ENCODE measurements around the gene SOX5. TPM values are rescaled to one million over a fixed set of nuclear protein-coding genes. Genes with fewer than 3 reads are reported as not detected.
A peak's percentile ranks its signal among the peaks of the same experiment; 100 is the strongest.

SOX5 gene
- total and polyA plus RNA-seq, 7 donors, result 0.23 to 16.3 (median 9.4) TPM

DNA sequence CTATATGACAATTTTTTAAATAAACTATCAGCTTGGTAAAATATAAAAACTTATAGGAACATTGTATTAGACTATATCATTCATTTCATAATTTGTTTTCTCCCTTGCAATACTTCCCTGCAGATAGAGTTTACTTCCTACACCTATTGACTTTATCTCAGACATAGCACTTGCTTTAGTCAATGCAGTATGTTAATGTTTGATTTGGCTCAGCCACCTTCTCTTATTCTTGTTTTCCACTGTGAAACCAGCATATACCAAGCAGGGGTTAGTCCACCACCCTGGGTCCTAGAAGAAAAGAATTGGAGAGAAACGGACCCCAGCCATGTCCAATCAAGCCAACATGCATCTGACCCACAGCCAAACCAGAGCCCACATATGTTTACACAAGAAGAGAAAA lies 10.4 kb upstream of the SOX5 start:
- Histone ChIP-seq H3K36me3 (no peaks in the 10 kb centered on the region), H3K4me1 (no peaks in the 10 kb centered on the region), H3K27ac (no peak overlapping the region), H3K4me3 (no peak overlapping the region), H3K9me3 (no peaks in the 10 kb centered on the region), H3K27me3 (no peaks in the 10 kb centered on the region)
- TF ChIP-seq POLR2AphosphoS5 (IDR thresholded peaks at IDR 0.05) (no peak), EP300 (IDR thresholded peaks at IDR 0.05) (no peak), POLR2A (IDR thresholded peaks at IDR 0.05) (no peak)
- TF ChIP-seq, protein P1, sequence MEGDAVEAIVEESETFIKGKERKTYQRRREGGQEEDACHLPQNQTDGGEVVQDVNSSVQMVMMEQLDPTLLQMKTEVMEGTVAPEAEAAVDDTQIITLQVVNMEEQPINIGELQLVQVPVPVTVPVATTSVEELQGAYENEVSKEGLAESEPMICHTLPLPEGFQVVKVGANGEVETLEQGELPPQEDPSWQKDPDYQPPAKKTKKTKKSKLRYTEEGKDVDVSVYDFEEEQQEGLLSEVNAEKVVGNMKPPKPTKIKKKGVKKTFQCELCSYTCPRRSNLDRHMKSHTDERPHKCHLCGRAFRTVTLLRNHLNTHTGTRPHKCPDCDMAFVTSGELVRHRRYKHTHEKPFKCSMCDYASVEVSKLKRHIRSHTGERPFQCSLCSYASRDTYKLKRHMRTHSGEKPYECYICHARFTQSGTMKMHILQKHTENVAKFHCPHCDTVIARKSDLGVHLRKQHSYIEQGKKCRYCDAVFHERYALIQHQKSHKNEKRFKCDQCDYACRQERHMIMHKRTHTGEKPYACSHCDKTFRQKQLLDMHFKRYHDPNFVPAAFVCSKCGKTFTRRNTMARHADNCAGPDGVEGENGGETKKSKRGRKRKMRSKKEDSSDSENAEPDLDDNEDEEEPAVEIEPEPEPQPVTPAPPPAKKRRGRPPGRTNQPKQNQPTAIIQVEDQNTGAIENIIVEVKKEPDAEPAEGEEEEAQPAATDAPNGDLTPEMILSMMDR (IDR thresholded peaks at IDR 0.05), result no peak
- intact Hi-C loops (cut with DNase I), result no loop called here
- DNase-seq, result no peak
- 84 to 85% methylated on average over 1 of the region's 1 CpG for WGBS, 2 donors

DNA sequence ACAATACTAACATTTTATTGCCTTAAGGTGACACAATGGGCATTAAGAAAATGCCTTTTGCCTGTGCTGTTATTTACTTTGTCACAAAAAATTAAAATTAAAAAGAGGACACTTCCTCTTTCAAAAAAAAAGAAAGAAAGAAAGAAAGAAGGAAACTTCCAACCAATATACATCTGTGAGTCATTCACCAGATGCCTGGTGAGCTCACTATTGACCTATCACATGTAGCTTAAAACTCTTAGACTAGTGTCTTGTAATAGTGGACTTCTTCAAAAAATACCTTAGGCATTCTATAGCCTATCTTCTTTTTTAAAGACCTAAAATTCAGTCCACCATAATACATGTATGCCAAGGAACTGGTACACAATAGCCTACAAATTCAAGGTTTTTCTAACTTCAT lies 4.9 kb upstream of the SOX5 start:
- Histone ChIP-seq H3K36me3 (no peaks in the 10 kb centered on the region), H3K27me3 (peaks cover 0 to 3% (median 0%) of the 10 kb centered on the region in 3 donors), H3K27ac (no peak overlapping the region), H3K4me1 (peaks cover 0 to 9% (median 6%) of the 10 kb centered on the region in 4 donors), H3K4me3 (no peak overlapping the region), H3K9me3 (no peaks in the 10 kb centered on the region)
- no peak for DNase-seq
- intact Hi-C loops (cut with DNase I), result no loop called here
- TF ChIP-seq, protein P1 (IDR thresholded peaks at IDR 0.05), result no peak
- no peak for TF ChIP-seq POLR2AphosphoS5 (IDR thresholded peaks at IDR 0.05)
- TF ChIP-seq EP300 (IDR thresholded peaks at IDR 0.05), result no peak
- no peak for TF ChIP-seq POLR2A (IDR thresholded peaks at IDR 0.05)

DNA sequence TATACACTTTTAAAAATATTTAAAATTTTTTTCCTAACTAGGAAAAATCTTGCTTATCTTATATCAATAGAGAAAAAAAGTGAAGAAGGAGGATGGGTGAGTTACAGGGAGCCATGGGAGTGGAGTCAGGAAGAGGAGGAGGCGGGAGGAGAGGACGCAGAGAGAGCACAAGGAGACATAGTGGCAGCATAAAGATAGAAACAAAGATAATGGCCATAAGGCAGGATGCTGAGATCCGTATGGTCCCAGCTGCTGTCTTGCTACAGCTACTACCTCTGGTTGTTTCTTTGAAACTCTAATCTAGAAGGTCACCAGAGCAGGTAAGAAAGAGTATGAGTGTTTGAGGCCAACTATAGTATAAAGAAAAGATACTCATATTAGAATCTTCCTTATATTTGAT lies 2.6 kb upstream of the SOX5 start:
- Histone ChIP-seq H3K27me3 (peaks cover 0 to 10% (median 0%) of the 10 kb centered on the region in 3 donors), H3K36me3 (no peaks in the 10 kb centered on the region), H3K27ac (no peak overlapping the region), H3K4me3 (no peak overlapping the region), H3K9me3 (no peaks in the 10 kb centered on the region), H3K4me1 (peaks cover 0 to 16% (median 8%) of the 10 kb centered on the region in 4 donors)
- 79 to 86% methylated on average over 3 of the region's 3 CpGs for WGBS, 2 donors
- intact Hi-C loops (cut with DNase I), result no loop called here
- no peak for DNase-seq
- TF ChIP-seq POLR2AphosphoS5 (IDR thresholded peaks at IDR 0.05) (no peak), POLR2A (IDR thresholded peaks at IDR 0.05) (no peak), EP300 (IDR thresholded peaks at IDR 0.05) (no peak)
- TF ChIP-seq, protein P1 (IDR thresholded peaks at IDR 0.05), result no peak

DNA sequence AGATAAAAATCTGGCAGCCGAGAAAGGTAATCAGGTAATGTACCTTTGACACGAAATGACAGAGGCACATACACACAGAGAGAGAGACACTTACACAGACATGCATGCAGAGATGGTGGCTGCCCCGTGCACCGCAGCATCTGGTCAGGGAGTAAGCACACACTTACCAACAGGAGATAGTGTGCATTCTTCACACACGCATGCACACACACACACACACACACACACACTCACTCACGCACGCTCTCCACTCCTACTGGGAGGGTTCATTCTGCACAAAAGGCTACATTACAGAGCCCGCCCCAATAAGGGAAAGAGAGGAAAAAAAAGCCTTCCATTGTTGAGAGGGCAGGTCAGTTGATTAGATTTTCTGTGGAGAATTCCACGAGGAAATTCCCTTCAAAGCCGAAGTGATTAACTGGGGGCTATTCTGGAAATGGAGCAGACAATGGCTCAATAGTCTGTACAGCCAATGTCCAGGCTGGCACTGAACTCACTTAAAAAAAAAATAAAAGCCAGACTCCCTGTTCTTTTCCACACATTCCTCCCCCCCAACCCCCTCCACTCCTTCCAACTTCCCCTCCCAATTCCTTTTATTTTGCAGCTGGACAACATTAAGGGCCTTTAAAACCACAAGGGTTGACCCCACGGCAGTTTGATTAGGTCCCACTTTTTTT lies 1.4 kb upstream of the SOX5 start:
- no peaks in the 10 kb centered on the region for H3K36me3 ChIP-seq
- peaks cover 0 to 16% (median 8%) of the 10 kb centered on the region in 4 donors for H3K4me1 ChIP-seq
- 11 to 49% methylated on average over 11 of the region's 11 CpGs for WGBS, 2 donors
- H3K27me3 ChIP-seq, result peaks cover 0 to 10% (median 0%) of the 10 kb centered on the region in 3 donors
- DNase-seq, result no peak
- intact Hi-C loops (cut with DNase I), result no loop called here
- TF ChIP-seq POLR2A (IDR thresholded peaks at IDR 0.05) (no peak), EP300 (IDR thresholded peaks at IDR 0.05) (no peak)
- peak overlapping the region; percentile 15 to 48 (median 48) for H3K4me3 ChIP-seq
- peak overlapping the region in 2 of 4 donors; percentile 13 to 15 for H3K27ac ChIP-seq
- H3K9me3 ChIP-seq, result no peaks in the 10 kb centered on the region

DNA sequence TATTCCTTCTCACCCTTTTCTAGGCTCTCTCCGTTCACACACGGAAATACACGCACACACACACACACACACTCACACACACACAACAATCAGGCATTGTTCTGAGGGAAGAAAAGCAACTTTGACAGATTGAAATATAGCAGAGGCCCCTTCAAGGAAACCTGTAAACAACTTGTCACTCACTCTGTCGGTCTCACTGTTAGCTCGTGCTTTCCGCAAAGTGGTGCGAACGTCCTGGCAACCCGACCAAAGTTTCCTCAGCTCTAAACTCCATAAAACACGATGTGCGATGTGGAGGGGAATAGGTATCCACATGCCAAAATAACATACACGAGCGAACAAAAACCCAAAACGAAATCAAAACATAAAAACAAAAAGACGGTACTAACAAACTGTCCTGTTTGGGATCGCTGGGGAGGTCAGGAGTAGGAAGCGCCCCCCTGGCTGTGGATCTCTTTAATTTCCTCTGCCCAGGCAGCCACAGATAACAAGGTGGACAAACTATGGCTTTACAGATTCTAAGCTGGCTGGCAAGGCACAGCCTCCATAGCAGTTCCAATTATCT lies 822 bp upstream of the SOX5 start:
- peaks cover 0 to 16% (median 8%) of the 10 kb centered on the region in 4 donors for H3K4me1 ChIP-seq
- 2 to 3% methylated on average over 17 of the region's 17 CpGs for WGBS, 2 donors
- intact Hi-C loops (cut with DNase I), result no loop called here
- TF ChIP-seq POLR2AphosphoS5 (IDR thresholded peaks at IDR 0.05) (no peak), EP300 (IDR thresholded peaks at IDR 0.05) (no peak)
- TF ChIP-seq, protein P1 (IDR thresholded peaks at IDR 0.05), result peak in 1 of 4 experiments; percentile 8
- no peaks in the 10 kb centered on the region for H3K9me3 ChIP-seq
- no peak for DNase-seq
- peaks cover 0 to 10% (median 0%) of the 10 kb centered on the region in 3 donors for H3K27me3 ChIP-seq
- H3K27ac ChIP-seq, result peak overlapping the region in 2 of 4 donors; percentile 13 to 15
- H3K36me3 ChIP-seq, result no peaks in the 10 kb centered on the region
- peak overlapping the region; percentile 15 to 48 (median 48) for H3K4me3 ChIP-seq

Measured in sigmoid colon (tissue), 7 donors.